Endothelial cell of umbilical vein (primary cell): ENCODE measurements around the gene CGA. TPM values are rescaled to one million over a fixed set of nuclear protein-coding genes. Genes with fewer than 3 reads are reported as not detected.

Experiments used
- BruUV-seq: library from RNA; stranded (reverse); fragments of 400-500 nt; replicated peaks from 2 replicates; lab custom pipeline; 2021; lab: Mats Ljungman, UMichigan
- CTCF ChIA-PET: fragments of 300-600, 350-600 bp; sonication (Branson Sonifier 250); formaldehyde crosslinking; loops from one replicate; lab custom pipeline; 2021; ENCODE audit warnings: antibody characterized with exemption, inconsistent platforms; lab: Charles Lee
- POLR2A ChIA-PET: fragments of 300-600, 350-600 bp; sonication (Branson Sonifier 250); formaldehyde crosslinking; loops from one replicate; lab custom pipeline; 2021; ENCODE audit warnings: antibody characterized with exemption, inconsistent platforms; lab: Charles Lee
- DNase-seq: peaks from one replicate; pipeline ENCODE4 v3.0.0-alpha.2; 2011; ENCODE audit warnings: low read depth, low spot score
- FAIRE-seq: peaks from 2 replicates; lab custom pipeline; 2011; peaks lifted over from hg19 to GRCh38; lab: Jason Lieb, UNC
- H2AFZ ChIP-seq: 2 replicates; pipeline ENCODE4 v1.6.0; 2012; ENCODE audit warnings: low read depth, low read length, control low read depth, inconsistent platforms
- H3K27ac ChIP-seq: 2 replicates; pipeline ENCODE4 v1.5.1; 2011; ENCODE audit warnings: low read depth, mild to moderate bottlenecking, control low read depth, low read length, moderate library complexity; ENCODE audit not compliant: insufficient read depth
- H3K27me3 ChIP-seq, 2 experiments: 2 replicates each; pipeline versions ENCODE4 v1.6.0 to v1.6.1; 2011; ENCODE audit warnings: low read length in 2 of 2, mixed read lengths in 1 of 2; ENCODE audit not compliant: control insufficient read depth in 2 of 2, insufficient read depth in 2 of 2
- H3K36me3 ChIP-seq, 2 experiments: 2 replicates in 1 of 2; 3 replicates in 1 of 2; pipeline ENCODE4 v1.5.1; 2011; ENCODE audit warnings: low read length in 2 of 2, mild to moderate bottlenecking in 1 of 2, moderate library complexity in 1 of 2; ENCODE audit not compliant: control insufficient read depth in 2 of 2, insufficient read depth in 2 of 2; ENCODE audit errors: extremely low read depth in 1 of 2
- H3K4me1 ChIP-seq: 3 replicates; pipeline ENCODE4 v1.5.1; 2011; ENCODE audit warnings: mild to moderate bottlenecking, low read length; ENCODE audit not compliant: control insufficient read depth, insufficient read depth; ENCODE audit errors: extremely low read depth
- H3K4me2 ChIP-seq: 2 replicates; pipeline ENCODE4 v1.6.1; 2011; ENCODE audit warnings: low read length, control low read depth, mixed read lengths; ENCODE audit not compliant: insufficient read depth
- H3K4me3 ChIP-seq, 3 experiments: fragments of 200-600 bp in 1 of 3; sonication (generic), shearing (Covaris generic) in 1 of 3; replicated peaks in 1 of 3; 2 replicates each; pipeline ENCODE4 v1.5.1; 2011 to 2016; ENCODE audit warnings: control low read depth in 3 of 3, low read length in 3 of 3, mild to moderate bottlenecking in 2 of 3, inconsistent platforms in 1 of 3, low read depth in 1 of 3, moderate library complexity in 1 of 3; ENCODE audit not compliant: insufficient read depth in 1 of 3
- H3K79me2 ChIP-seq: 2 replicates; pipeline ENCODE4 v1.6.0; 2012; ENCODE audit warnings: low read length, inconsistent platforms; ENCODE audit not compliant: control insufficient read depth, insufficient read depth
- H3K9ac ChIP-seq: replicated peaks from 2 replicates; pipeline ENCODE3; 2011; ENCODE audit warnings: low read length, control low read depth; ENCODE audit not compliant: insufficient read depth; ENCODE audit errors: extremely low read depth
- H3K9me1 ChIP-seq: replicated peaks from 3 replicates; pipeline ENCODE4 v1.6.0; 2011; ENCODE audit warnings: mild to moderate bottlenecking, low read length; ENCODE audit not compliant: control insufficient read depth, insufficient read depth; ENCODE audit errors: extremely low read depth
- H3K9me3 ChIP-seq: replicated peaks from 2 replicates; pipeline ENCODE4 v1.5.1; 2012; ENCODE audit warnings: low read length, inconsistent platforms; ENCODE audit not compliant: control insufficient read depth, insufficient read depth
- H4K20me1 ChIP-seq: replicated peaks from 2 replicates; pipeline ENCODE3; 2011; ENCODE audit warnings: mild to moderate bottlenecking, low read length; ENCODE audit not compliant: control insufficient read depth, insufficient read depth; ENCODE audit errors: extremely low read depth
- CTCF ChIP-seq, 2 donors: IDR thresholded peaks; 1 replicate in 1 of 2; 2 replicates in 1 of 2; pipeline ENCODE4 v1.5.1; 2011; ENCODE audit warnings: low read length in 2 of 2, mild to moderate bottlenecking in 2 of 2, moderate library complexity in 2 of 2, control low read depth in 1 of 2, inconsistent platforms in 1 of 2, low read depth in 1 of 2; ENCODE audit not compliant: insufficient read depth in 1 of 2; ENCODE audit errors: extremely low read depth in 1 of 2
- EZH2 ChIP-seq: IDR thresholded peaks from 2 replicates; pipeline ENCODE4 v1.6.1; 2012; ENCODE audit warnings: borderline replicate concordance, low read depth, mild to moderate bottlenecking, moderate library complexity, low read length, inconsistent platforms; ENCODE audit not compliant: severe bottlenecking
- FOS ChIP-seq: IDR thresholded peaks from 2 replicates; pipeline ENCODE4 v1.6.1; 2011; ENCODE audit warnings: mild to moderate bottlenecking, low read length, moderate library complexity, borderline replicate concordance; ENCODE audit not compliant: insufficient read depth
- GATA2 ChIP-seq: IDR thresholded peaks from 2 replicates; pipeline ENCODE4 v1.7.0; 2011; ENCODE audit warnings: low read depth, mild to moderate bottlenecking, moderate library complexity, mixed read lengths, low read length; ENCODE audit not compliant: insufficient read length, insufficient read depth
- JUN ChIP-seq: IDR thresholded peaks from 2 replicates; pipeline ENCODE4 v1.6.1; 2011; ENCODE audit warnings: borderline replicate concordance, low read depth; ENCODE audit not compliant: insufficient read length, insufficient read depth
- MAX ChIP-seq: IDR thresholded peaks from 2 replicates; pipeline ENCODE4 v1.6.1; 2011; ENCODE audit not compliant: insufficient read depth, insufficient read length
- POLR2A ChIP-seq: IDR thresholded peaks from 2 replicates; pipeline ENCODE4 v1.6.1; 2012; ENCODE audit warnings: low read depth, mild to moderate bottlenecking, control low read depth, low read length
- POLR2AphosphoS5 ChIP-seq: IDR thresholded peaks from 2 replicates; pipeline ENCODE4 v1.6.1; 2012; ENCODE audit warnings: low read depth, mild to moderate bottlenecking, control low read depth, low read length, moderate library complexity; ENCODE audit not compliant: insufficient read depth
- dilution Hi-C: fragments of 300-500 bp; cut with MboI; formaldehyde crosslinking; loops from one replicate; pipeline ENCODE4 v1.15.0; 2019; ENCODE audit warnings: low sequenced_read_pairs; ENCODE audit not compliant: extremely low pct_ligation_motif_present
- intact Hi-C: fragments of 100-400 bp; cut with micrococcal nuclease; formaldehyde crosslinking; loops from one replicate; pipeline ENCODE4 v1.10.0; 2022
- polyA plus RNA-seq, 4 experiments: library from polyadenylated mRNA; depleted of rRNA in 3 of 4; stranded (reverse) in 3 of 4; unstranded in 1 of 4; fragments of >200 nt; gene quantifications; 2 replicates each; pipeline versions ENCODE4 v1.2.1 to v1.2.3, GENCODE V29; 2011 to 2012; ENCODE audit warnings: missing spikeins in 1 of 4
- total RNA-seq: library from RNA; stranded (reverse); gene quantifications from 2 replicates; pipeline ENCODE4 v1.2.3, GENCODE V29; 2021

CGA gene
- total and polyA plus RNA-seq, 2 donors (not counting 3 experiments of a cell fraction or from before 2014, with no cell fraction given) = 0.10 TPM; not detected in 1

- H3K4me3 ChIP-seq = no peak overlapping the region
- no peaks in the 10 kb centered on the region for H3K9me3 ChIP-seq
- H3K4me1 ChIP-seq = no peaks in the 10 kb centered on the region
- dilution Hi-C loops (no loop called here), intact Hi-C loops (loop anchor here (5.0 to 10.0 kb wide), 5 partner anchors 169 to 1424 kb away; partner anchors contain the start of gene SLC35A1)
- ChIA-PET CTCF (interaction anchor here (6.8 kb wide), 1 partner anchor 10 kb away, joined by 100 read pairs; no protein-coding TSS in a partner anchor), POLR2A (no interaction called here)
- no peak overlapping the region for H3K27ac ChIP-seq
- H3K27me3 ChIP-seq = peaks cover 13 to 18% of the 10 kb centered on the region in 2 experiments
- no TSS peak for BruUV-seq
- no peaks in the 10 kb centered on the region for H4K20me1 ChIP-seq
- no peaks in the 10 kb centered on the region for H3K36me3 ChIP-seq
- H2AFZ ChIP-seq = no peak overlapping the region
- DNase-seq (no peak), FAIRE-seq (no peak)
- no peak overlapping the region for H3K9ac ChIP-seq
- H3K79me2 ChIP-seq = no peaks in the 10 kb centered on the region
- H3K4me2 ChIP-seq = no peak overlapping the region
- no peak for TF ChIP-seq MAX
- TF ChIP-seq JUN = no peak
- TF ChIP-seq EZH2 = no peak
- TF ChIP-seq GATA2 = no peak
- TF ChIP-seq FOS = no peak
- no peak for TF ChIP-seq CTCF (IDR thresholded peaks at IDR 0.05; ENCODE audit: extremely low read depth in 1 of 2, insufficient read depth in 1 of 2, low read depth in 1 of 2, low read length in 2 of 2)
- no peak for TF ChIP-seq POLR2A
- no peak for TF ChIP-seq POLR2AphosphoS5
- no peaks in the 10 kb centered on the region for H3K9me1 ChIP-seq
These were observed 26.1 kb downstream of the CGA start for GRCh38 chr6:87068795-87069194.
